T-helper 22 cell (primary cell): ENCODE measurements around the gene C6.
"Not testable (repeated sequence)": the region's sequence is repeated elsewhere in the genome, so short reads cannot be mapped to it uniquely, and the experiment has no call there.

Experiments used
- DNase-seq: peaks from one replicate; pipeline ENCODE4 v3.0.0-alpha.2; 2020; ENCODE audit warnings: low read depth

The C6 gene

GRCh38 chr5:41199660-41200059 is 13.7 kb downstream of the C6 start:
- DNase-seq = no peak

GRCh38 chr5:41196197-41196596 is 17.1 kb downstream of the C6 start:
- DNase-seq = no peak

- no peak for DNase-seq
These were observed 18.1 kb downstream of the C6 start for GRCh38 chr5:41195228-41195627.

- no peak for DNase-seq
These were observed 19.0 kb downstream of the C6 start for GRCh38 chr5:41194339-41194738.

- no peak for DNase-seq
These were observed 19.7 kb downstream of the C6 start for GRCh38 chr5:41193456-41194205.

- no peak for DNase-seq
These were observed 22.1 kb downstream of the C6 start for GRCh38 chr5:41191249-41191648.

GRCh38 chr5:41186143-41186542 is 27.2 kb downstream of the C6 start:
- DNase-seq = no peak

GRCh38 chr5:41183331-41183730 is 30.0 kb downstream of the C6 start:
- not testable (repeated sequence) for DNase-seq

GRCh38 chr5:41182666-41183065 is 30.7 kb downstream of the C6 start:
- no peak for DNase-seq

- no peak for DNase-seq
These were observed 31.4 kb downstream of the C6 start for GRCh38 chr5:41181691-41182564.

GRCh38 chr5:41176952-41177351 is 36.4 kb downstream of the C6 start:
- no peak for DNase-seq

GRCh38 chr5:41172012-41172411 is 41.3 kb downstream of the C6 start:
- no peak for DNase-seq

- no peak for DNase-seq
These were observed 52.1 kb downstream of the C6 start for GRCh38 chr5:41161271-41161670.

- DNase-seq = no peak
These were observed 55.9 kb downstream of the C6 start for GRCh38 chr5:41157272-41157894.

- no peak for DNase-seq
These were observed 56.6 kb downstream of the C6 start for GRCh38 chr5:41156739-41157138.

GRCh38 chr5:41154491-41154890 is 58.8 kb downstream of the C6 start:
- DNase-seq = no peak

GRCh38 chr5:41151564-41151963 is 61.8 kb downstream of the C6 start:
- no peak for DNase-seq

GRCh38 chr5:41148448-41148847 is 64.9 kb downstream of the C6 start:
- no peak for DNase-seq

- DNase-seq = no peak
These were observed 68.0 kb downstream of the C6 start for GRCh38 chr5:41145306-41145705.

- DNase-seq = no peak
These were observed 70.0 kb downstream of the C6 start for GRCh38 chr5:41143131-41143901.

- no peak for DNase-seq
These were observed 85.2 kb downstream of the C6 start for GRCh38 chr5:41127967-41128690.
